ENCODE measurements around the gene SLA2.
"Not testable (repeated sequence)": the region's sequence is repeated elsewhere in the genome, so short reads cannot be mapped to it uniquely, and the experiment has no call there.

The SLA2 gene

GRCh38 chr20:36646678-36647077, 682 bp upstream of the SLA2 start:
- DNase-seq (ENCODE audit: insufficient read length, low spot score) (no peak), FAIRE-seq (no peak)
- no peak for TF ChIP-seq CTCF (IDR thresholded peaks at IDR 0.05; ENCODE audit: insufficient read depth, missing control alignments)

GRCh38 chr20:36645353-36645752, 643 bp downstream of the SLA2 start:
- FAIRE-seq (no peak), DNase-seq (ENCODE audit: insufficient read length, low spot score) (no peak)
- TF ChIP-seq CTCF (IDR thresholded peaks at IDR 0.05; ENCODE audit: insufficient read depth, missing control alignments), result no peak

- DNase-seq (ENCODE audit: insufficient read length, low spot score) (no peak), FAIRE-seq (no peak)
- no peak for TF ChIP-seq CTCF (IDR thresholded peaks at IDR 0.05; ENCODE audit: insufficient read depth, missing control alignments)
Measured at GRCh38 chr20:36644706-36645095, 1.3 kb downstream of the SLA2 start.

GRCh38 chr20:36644032-36644705, 1.8 kb downstream of the SLA2 start:
- no peak for TF ChIP-seq CTCF (IDR thresholded peaks at IDR 0.05; ENCODE audit: insufficient read depth, missing control alignments)
- no peak for FAIRE-seq
- DNase-seq (ENCODE audit: insufficient read length, low spot score), result no peak

GRCh38 chr20:36642136-36642535, 3.9 kb downstream of the SLA2 start:
- no peak for TF ChIP-seq CTCF (IDR thresholded peaks at IDR 0.05; ENCODE audit: insufficient read depth, missing control alignments)
- no peak for FAIRE-seq
- DNase-seq (ENCODE audit: insufficient read length, low spot score), result no peak

GRCh38 chr20:36641506-36641843, 4.5 kb downstream of the SLA2 start:
- DNase-seq (ENCODE audit: insufficient read length, low spot score), result no peak
- FAIRE-seq, result no peak
- TF ChIP-seq CTCF (IDR thresholded peaks at IDR 0.05; ENCODE audit: insufficient read depth, missing control alignments), result no peak

- not testable (repeated sequence) for FAIRE-seq; DNase-seq (ENCODE audit: insufficient read length, low spot score)
Measured at GRCh38 chr20:36638876-36639400, 7.1 kb downstream of the SLA2 start.

- FAIRE-seq, result no peak
- TF ChIP-seq CTCF (IDR thresholded peaks at IDR 0.05; ENCODE audit: insufficient read depth, missing control alignments), result no peak
Measured at GRCh38 chr20:36634342-36634741, 11.7 kb downstream of the SLA2 start.

More at GRCh38 chr20:36634342-36634741, 11.7 kb downstream of the SLA2 start:
- DNase-seq (ENCODE audit: insufficient read length, low spot score), result no peak
